Measurements from ENCODE around the gene E2F2. TPM values are rescaled to one million over a fixed set of nuclear protein-coding genes. Genes with fewer than 3 reads are reported as not detected.

E2F2 gene
- total RNA-seq, 1 experiment from 2014 or later: 16.3 TPM

DNA sequence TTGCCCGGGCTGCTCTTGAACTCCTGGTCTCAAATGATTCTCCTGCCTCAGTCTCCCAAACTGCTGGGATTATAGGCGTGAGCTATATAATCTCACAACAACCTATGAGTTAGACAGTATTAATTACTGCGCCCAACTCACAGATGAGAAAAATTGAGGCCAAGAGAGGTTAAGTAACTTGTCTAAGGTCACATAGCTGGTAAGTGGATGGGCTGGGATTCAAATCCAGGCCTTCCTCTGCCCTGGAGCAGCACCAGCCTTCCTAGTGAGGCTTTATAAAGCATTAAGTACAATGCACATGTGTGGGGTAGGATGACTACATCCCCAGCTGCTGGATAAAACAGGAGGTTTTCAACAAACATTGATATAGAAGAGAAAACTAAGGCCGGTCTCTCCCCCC, 15.1 kb downstream of the E2F2 start:
- Histone ChIP-seq H3K79me2 (ENCODE audit: insufficient read depth, low read length) (no peaks in the 10 kb centered on the region), H4K20me1 (ENCODE audit: insufficient read depth) (no peaks in the 10 kb centered on the region; the same call in 1 of the 2 replicates), H3K4me1 (ENCODE audit: control insufficient read depth in 1 of 2, insufficient read depth in 2 of 2, low read length in 2 of 2) (no peaks in the 10 kb centered on the region), H3K27me3 (ENCODE audit: insufficient read depth, low read length) (no peaks in the 10 kb centered on the region), H3K9ac (ENCODE audit: low read length) (no peak overlapping the region), H3K27ac (ENCODE audit: low read depth, low read length) (no peak overlapping the region), H3K4me2 (ENCODE audit: low read length) (no peak overlapping the region), H3K36me3 (ENCODE audit: control insufficient read depth in 1 of 2, insufficient read depth in 2 of 2, low read length in 2 of 2) (peaks cover 23 to 32% of the 10 kb centered on the region in 2 experiments), H3K9me3 (ENCODE audit: control insufficient read depth in 1 of 2, insufficient read depth in 1 of 2, low read depth in 1 of 2, low read length in 2 of 2) (no peaks in the 10 kb centered on the region), H2AFZ (ENCODE audit: low read depth, low read length, poor library complexity, severe bottlenecking) (no peak overlapping the region), H3K4me3 (replicated peaks in 1 of 2; ENCODE audit: low read depth in 1 of 2, low read length in 2 of 2) (no peak overlapping the region), H3K9me2 (ENCODE audit: insufficient read depth) (no peaks in the 10 kb centered on the region)
- intact Hi-C loops (cut with micrococcal nuclease): no loop called here
- no peak for DNase-seq (ENCODE audit: low read depth, low spot score)
- POLR2A ChIA-PET: no interaction called here
- RAD21 ChIA-PET (ENCODE audit: low non-redundant PET in 1 of 2, low total read pairs in 2 of 2, uncharacterized antibody in 2 of 2, unreplicated experiment in 2 of 2): no interaction called here
- TF ChIP-seq, protein P1, sequence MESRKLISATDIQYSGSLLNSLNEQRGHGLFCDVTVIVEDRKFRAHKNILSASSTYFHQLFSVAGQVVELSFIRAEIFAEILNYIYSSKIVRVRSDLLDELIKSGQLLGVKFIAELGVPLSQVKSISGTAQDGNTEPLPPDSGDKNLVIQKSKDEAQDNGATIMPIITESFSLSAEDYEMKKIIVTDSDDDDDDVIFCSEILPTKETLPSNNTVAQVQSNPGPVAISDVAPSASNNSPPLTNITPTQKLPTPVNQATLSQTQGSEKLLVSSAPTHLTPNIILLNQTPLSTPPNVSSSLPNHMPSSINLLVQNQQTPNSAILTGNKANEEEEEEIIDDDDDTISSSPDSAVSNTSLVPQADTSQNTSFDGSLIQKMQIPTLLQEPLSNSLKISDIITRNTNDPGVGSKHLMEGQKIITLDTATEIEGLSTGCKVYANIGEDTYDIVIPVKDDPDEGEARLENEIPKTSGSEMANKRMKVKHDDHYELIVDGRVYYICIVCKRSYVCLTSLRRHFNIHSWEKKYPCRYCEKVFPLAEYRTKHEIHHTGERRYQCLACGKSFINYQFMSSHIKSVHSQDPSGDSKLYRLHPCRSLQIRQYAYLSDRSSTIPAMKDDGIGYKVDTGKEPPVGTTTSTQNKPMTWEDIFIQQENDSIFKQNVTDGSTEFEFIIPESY (IDR thresholded peaks at IDR 0.05; ENCODE audit: extremely low read depth, insufficient replicate concordance, low read length): no peak
- CTCF ChIA-PET: interaction anchor here (2.3 to 2.7 kb wide), 2 partner anchors 12 to 19 kb away, joined by 8 to 10 read pairs; no protein-coding TSS in a partner anchor
- no peak for ATAC-seq
- BruUV-seq (replicated peaks): no TSS peak

GRCh38 chr1:23514111-23514679, 16.8 kb downstream of the E2F2 start:
- RAD21 ChIA-PET (ENCODE audit: low non-redundant PET in 1 of 2, low total read pairs in 2 of 2, uncharacterized antibody in 2 of 2, unreplicated experiment in 2 of 2): no interaction called here
- no peak overlapping the region for H3K9ac ChIP-seq (ENCODE audit: low read length)
- H3K4me2 ChIP-seq (ENCODE audit: low read length): no peak overlapping the region
- H2AFZ ChIP-seq (ENCODE audit: low read depth, low read length, poor library complexity, severe bottlenecking): no peak overlapping the region
- ATAC-seq: no peak
- H3K9me3 ChIP-seq (ENCODE audit: control insufficient read depth in 1 of 2, insufficient read depth in 1 of 2, low read depth in 1 of 2, low read length in 2 of 2): no peaks in the 10 kb centered on the region
- no peak overlapping the region for H3K4me3 ChIP-seq (replicated peaks in 1 of 2; ENCODE audit: low read depth in 1 of 2, low read length in 2 of 2)
- DNase-seq (ENCODE audit: low read depth, low spot score): no peak
- no peaks in the 10 kb centered on the region for H3K79me2 ChIP-seq (ENCODE audit: insufficient read depth, low read length)
- CTCF ChIA-PET: interaction anchor here (2.3 kb wide), 1 partner anchor 14 kb away, joined by 8 read pairs; no protein-coding TSS in a partner anchor
- POLR2A ChIA-PET: no interaction called here
- H3K36me3 ChIP-seq (ENCODE audit: control insufficient read depth in 1 of 2, insufficient read depth in 2 of 2, low read length in 2 of 2): peaks cover 21 to 32% of the 10 kb centered on the region in 2 experiments
- no peaks in the 10 kb centered on the region; the same call in 1 of the 2 replicates for H4K20me1 ChIP-seq (ENCODE audit: insufficient read depth)
- H3K27me3 ChIP-seq (ENCODE audit: insufficient read depth, low read length): no peaks in the 10 kb centered on the region
- no peaks in the 10 kb centered on the region for H3K4me1 ChIP-seq (ENCODE audit: control insufficient read depth in 1 of 2, insufficient read depth in 2 of 2, low read length in 2 of 2)
- BruUV-seq (replicated peaks): no TSS peak
- H3K27ac ChIP-seq (ENCODE audit: low read depth, low read length): no peak overlapping the region
- H3K9me2 ChIP-seq (ENCODE audit: insufficient read depth): no peaks in the 10 kb centered on the region
- intact Hi-C loops (cut with micrococcal nuclease): no loop called here
- TF ChIP-seq POLR2A (IDR thresholded peaks at IDR 0.05; ENCODE audit: borderline replicate concordance, extremely low read depth, insufficient read depth, insufficient read length) (no peak), POLR2AphosphoS5 (IDR thresholded peaks at IDR 0.05; ENCODE audit: low read depth, low read length) (no peak), JUND (IDR thresholded peaks at IDR 0.05) (no peak), YY1 (IDR thresholded peaks at IDR 0.05; ENCODE audit: extremely low read depth, insufficient replicate concordance, low read depth, low read length) (no peak), ZNF274 (IDR thresholded peaks at IDR 0.05; ENCODE audit: low read depth, low read length) (no peak), EGR1 (IDR thresholded peaks at IDR 0.05; ENCODE audit: low read depth) (no peak), CBX3 (IDR thresholded peaks at IDR 0.05; ENCODE audit: low read depth) (no peak)
- TF ChIP-seq, protein P2, sequence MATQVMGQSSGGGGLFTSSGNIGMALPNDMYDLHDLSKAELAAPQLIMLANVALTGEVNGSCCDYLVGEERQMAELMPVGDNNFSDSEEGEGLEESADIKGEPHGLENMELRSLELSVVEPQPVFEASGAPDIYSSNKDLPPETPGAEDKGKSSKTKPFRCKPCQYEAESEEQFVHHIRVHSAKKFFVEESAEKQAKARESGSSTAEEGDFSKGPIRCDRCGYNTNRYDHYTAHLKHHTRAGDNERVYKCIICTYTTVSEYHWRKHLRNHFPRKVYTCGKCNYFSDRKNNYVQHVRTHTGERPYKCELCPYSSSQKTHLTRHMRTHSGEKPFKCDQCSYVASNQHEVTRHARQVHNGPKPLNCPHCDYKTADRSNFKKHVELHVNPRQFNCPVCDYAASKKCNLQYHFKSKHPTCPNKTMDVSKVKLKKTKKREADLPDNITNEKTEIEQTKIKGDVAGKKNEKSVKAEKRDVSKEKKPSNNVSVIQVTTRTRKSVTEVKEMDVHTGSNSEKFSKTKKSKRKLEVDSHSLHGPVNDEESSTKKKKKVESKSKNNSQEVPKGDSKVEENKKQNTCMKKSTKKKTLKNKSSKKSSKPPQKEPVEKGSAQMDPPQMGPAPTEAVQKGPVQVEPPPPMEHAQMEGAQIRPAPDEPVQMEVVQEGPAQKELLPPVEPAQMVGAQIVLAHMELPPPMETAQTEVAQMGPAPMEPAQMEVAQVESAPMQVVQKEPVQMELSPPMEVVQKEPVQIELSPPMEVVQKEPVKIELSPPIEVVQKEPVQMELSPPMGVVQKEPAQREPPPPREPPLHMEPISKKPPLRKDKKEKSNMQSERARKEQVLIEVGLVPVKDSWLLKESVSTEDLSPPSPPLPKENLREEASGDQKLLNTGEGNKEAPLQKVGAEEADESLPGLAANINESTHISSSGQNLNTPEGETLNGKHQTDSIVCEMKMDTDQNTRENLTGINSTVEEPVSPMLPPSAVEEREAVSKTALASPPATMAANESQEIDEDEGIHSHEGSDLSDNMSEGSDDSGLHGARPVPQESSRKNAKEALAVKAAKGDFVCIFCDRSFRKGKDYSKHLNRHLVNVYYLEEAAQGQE (IDR thresholded peaks at IDR 0.05; ENCODE audit: low read depth): no peak
- TF ChIP-seq, protein P1 (IDR thresholded peaks at IDR 0.05; ENCODE audit: extremely low read depth, insufficient replicate concordance, low read length): no peak

Data from HCT116 (cell line).